ENCODE data around the gene PHC3. TPM values are rescaled to one million over a fixed set of nuclear protein-coding genes. Genes with fewer than 3 reads are reported as not detected.

Gene PHC3
- total RNA-seq, 2 experiments from 2014 or later = 143 to 150 TPM

DNA sequence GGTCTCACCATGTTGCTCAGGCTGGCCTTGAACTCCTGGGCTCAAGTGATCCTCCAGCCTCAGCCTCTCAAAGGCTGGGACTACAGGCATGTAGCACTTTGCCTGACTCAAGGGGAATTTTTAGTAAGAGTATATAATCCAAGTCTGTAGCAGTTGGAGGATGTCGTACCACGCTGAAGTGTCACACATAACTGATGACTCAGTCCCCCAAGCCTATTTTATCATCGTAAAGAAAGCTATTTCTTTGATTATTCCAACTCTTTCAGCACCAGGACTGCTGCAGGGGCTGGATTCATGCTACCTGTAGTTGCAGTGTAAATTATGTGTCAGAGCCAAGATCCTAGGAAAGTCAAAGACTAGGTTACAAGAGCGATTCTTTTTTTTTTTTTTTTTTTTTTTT, 39.3 kb upstream of the PHC3 start:
- H3K4me1 ChIP-seq (ENCODE audit: insufficient read depth, low read length) = peaks cover 15% of the 10 kb centered on the region

DNA sequence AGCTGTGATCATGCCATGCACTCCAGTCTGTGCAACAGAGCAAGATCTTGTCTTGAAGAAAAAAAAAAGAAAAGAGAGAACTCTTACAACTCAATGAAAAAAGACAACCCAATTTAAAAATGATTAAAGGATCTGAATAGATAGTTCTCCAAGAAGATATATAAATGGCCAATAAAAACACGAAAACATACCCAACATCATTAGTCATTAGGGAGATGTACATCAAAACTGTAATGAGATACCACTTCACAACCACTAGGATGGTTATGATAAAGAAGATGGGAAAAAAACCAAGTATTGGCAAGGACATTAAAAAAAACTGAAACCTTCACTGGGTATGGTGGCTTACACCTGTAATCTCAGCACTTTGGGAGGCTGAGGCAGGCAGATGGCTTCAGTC, 38.3 kb upstream of the PHC3 start:
- Mint-ChIP-seq H3K27me3 (no peaks in the 10 kb centered on the region), H3K9me3 (no peaks in the 10 kb centered on the region), H3K4me1 (ENCODE audit: low read depth) (peaks cover 24% of the 10 kb centered on the region), H3K27ac (peak overlapping the region; percentile 30), H3K4me3 (peak overlapping the region; percentile 54), H3K36me3 (ENCODE audit: low read depth) (peaks cover 14% of the 10 kb centered on the region)
- H3K27ac ChIP-seq (ENCODE audit: low read depth in 1 of 2, low read length in 2 of 2) = no peak overlapping the region
- TF ChIP-seq, protein P1, sequence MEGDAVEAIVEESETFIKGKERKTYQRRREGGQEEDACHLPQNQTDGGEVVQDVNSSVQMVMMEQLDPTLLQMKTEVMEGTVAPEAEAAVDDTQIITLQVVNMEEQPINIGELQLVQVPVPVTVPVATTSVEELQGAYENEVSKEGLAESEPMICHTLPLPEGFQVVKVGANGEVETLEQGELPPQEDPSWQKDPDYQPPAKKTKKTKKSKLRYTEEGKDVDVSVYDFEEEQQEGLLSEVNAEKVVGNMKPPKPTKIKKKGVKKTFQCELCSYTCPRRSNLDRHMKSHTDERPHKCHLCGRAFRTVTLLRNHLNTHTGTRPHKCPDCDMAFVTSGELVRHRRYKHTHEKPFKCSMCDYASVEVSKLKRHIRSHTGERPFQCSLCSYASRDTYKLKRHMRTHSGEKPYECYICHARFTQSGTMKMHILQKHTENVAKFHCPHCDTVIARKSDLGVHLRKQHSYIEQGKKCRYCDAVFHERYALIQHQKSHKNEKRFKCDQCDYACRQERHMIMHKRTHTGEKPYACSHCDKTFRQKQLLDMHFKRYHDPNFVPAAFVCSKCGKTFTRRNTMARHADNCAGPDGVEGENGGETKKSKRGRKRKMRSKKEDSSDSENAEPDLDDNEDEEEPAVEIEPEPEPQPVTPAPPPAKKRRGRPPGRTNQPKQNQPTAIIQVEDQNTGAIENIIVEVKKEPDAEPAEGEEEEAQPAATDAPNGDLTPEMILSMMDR (IDR thresholded peaks at IDR 0.05) = no peak
- DNase-seq (no peak), ATAC-seq (ENCODE audit: poor library complexity) (no peak)
- no peak overlapping the region for H3K4me3 ChIP-seq (ENCODE audit: low read length)
- intact Hi-C loops (cut with DNase I, micrococcal nuclease) = loop anchor here (2.0 to 5.0 kb wide), 5 partner anchors 31 to 453 kb away; partner anchors contain the start of genes ACTRT3 (in 1 of the 2), GPR160 (in 1 of the 2), SKIL (in 1 of the 2) and TERC (in 1 of the 2)
- H3K4me1 ChIP-seq (ENCODE audit: insufficient read depth, low read length) = peaks cover 15% of the 10 kb centered on the region
- H3K9me3 ChIP-seq (ENCODE audit: control insufficient read depth in 1 of 2, insufficient read depth in 1 of 2, low read length in 2 of 2) = no peaks in the 10 kb centered on the region
- no peaks in the 10 kb centered on the region for H3K27me3 ChIP-seq (ENCODE audit: control insufficient read depth in 1 of 2, insufficient read depth in 2 of 2, low read length in 2 of 2)
- ChIA-PET POLR2A (no interaction called here), CTCF (no interaction called here)
- no peaks in the 10 kb centered on the region for H3K36me3 ChIP-seq (ENCODE audit: insufficient read depth, low read length)

More for the DNA sequence above, 39.3 kb upstream of the PHC3 start:
- Mint-ChIP-seq H3K36me3 (ENCODE audit: low read depth) (peaks cover 14% of the 10 kb centered on the region), H3K27me3 (no peaks in the 10 kb centered on the region), H3K4me1 (ENCODE audit: low read depth) (peaks cover 31% of the 10 kb centered on the region), H3K9me3 (no peaks in the 10 kb centered on the region), H3K4me3 (peak overlapping the region; percentile 95), H3K27ac (no peak overlapping the region)
- TF ChIP-seq, protein P1 (IDR thresholded peaks at IDR 0.05) = no peak
- DNase-seq = peak in 1 of 14 experiments; percentile 14
- ChIA-PET CTCF (no interaction called here), POLR2A (no interaction called here)
- no peak for ATAC-seq (ENCODE audit: poor library complexity)
- H3K9me3 ChIP-seq (ENCODE audit: control insufficient read depth in 1 of 2, insufficient read depth in 1 of 2, low read length in 2 of 2) = no peaks in the 10 kb centered on the region
- no peaks in the 10 kb centered on the region for H3K36me3 ChIP-seq (ENCODE audit: insufficient read depth, low read length)
- no peak overlapping the region for H3K27ac ChIP-seq (ENCODE audit: low read depth in 1 of 2, low read length in 2 of 2)
- no peaks in the 10 kb centered on the region for H3K27me3 ChIP-seq (ENCODE audit: control insufficient read depth in 1 of 2, insufficient read depth in 2 of 2, low read length in 2 of 2)
- no peak overlapping the region for H3K4me3 ChIP-seq (ENCODE audit: low read length)
- intact Hi-C loops (cut with DNase I, micrococcal nuclease) = loop anchor here (2.0 to 5.0 kb wide), 5 partner anchors 32 to 454 kb away; partner anchors contain the start of genes ACTRT3 (in 1 of the 2), GPR160 (in 1 of the 2), SKIL (in 1 of the 2) and TERC (in 1 of the 2)

DNA sequence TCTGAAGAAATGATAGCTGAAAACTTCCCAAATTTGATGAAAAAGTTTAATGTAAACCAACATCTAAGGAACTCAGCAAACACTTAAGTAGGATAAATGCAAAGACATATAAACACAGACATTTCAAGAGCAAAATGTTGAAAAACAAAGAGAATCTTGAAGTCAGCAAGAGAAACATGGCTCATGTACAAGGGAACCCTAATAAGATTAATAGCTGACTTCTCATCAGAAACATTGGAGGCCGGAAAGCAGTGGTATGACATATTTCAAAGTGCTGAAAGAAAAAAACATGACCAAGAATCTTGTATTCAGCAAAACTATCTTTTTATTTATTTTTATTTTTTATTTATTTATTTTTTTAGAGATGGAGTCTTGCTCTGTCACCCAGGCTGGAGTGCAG, 30.1 kb upstream of the PHC3 start:
- H3K4me1 Mint-ChIP-seq (ENCODE audit: low read depth) = no peaks in the 10 kb centered on the region
- no peak for DNase-seq
- POLR2A ChIA-PET = interaction anchor here (1.3 kb wide), 1 partner anchor 11 kb away, joined by 5 read pairs; the partner anchor contains the start of gene PRKCI
- H3K36me3 ChIP-seq (ENCODE audit: insufficient read depth, low read length) = no peaks in the 10 kb centered on the region
- H3K27ac Mint-ChIP-seq = no peak overlapping the region
- H3K27ac ChIP-seq (ENCODE audit: low read depth in 1 of 2, low read length in 2 of 2) = no peak overlapping the region
- no peak overlapping the region for H3K4me3 ChIP-seq (ENCODE audit: low read length)
- peaks cover 10% of the 10 kb centered on the region for H3K27me3 Mint-ChIP-seq
- no peak overlapping the region for H3K4me3 Mint-ChIP-seq
- H3K36me3 Mint-ChIP-seq (ENCODE audit: low read depth) = no peaks in the 10 kb centered on the region
- H3K4me1 ChIP-seq (ENCODE audit: insufficient read depth, low read length) = no peaks in the 10 kb centered on the region
- intact Hi-C loops (cut with DNase I, micrococcal nuclease) = no loop called here
- TF ChIP-seq, protein P1 (IDR thresholded peaks at IDR 0.05) = no peak
- ATAC-seq (ENCODE audit: poor library complexity) = no peak
- H3K27me3 ChIP-seq (ENCODE audit: control insufficient read depth in 1 of 2, insufficient read depth in 2 of 2, low read length in 2 of 2) = no peaks in the 10 kb centered on the region
- CTCF ChIA-PET = no interaction called here
- H3K9me3 ChIP-seq (ENCODE audit: control insufficient read depth in 1 of 2, insufficient read depth in 1 of 2, low read length in 2 of 2) = no peaks in the 10 kb centered on the region
- H3K9me3 Mint-ChIP-seq = peaks cover 2% of the 10 kb centered on the region
